ENCODE results near the gene RBMS3.

DNA sequence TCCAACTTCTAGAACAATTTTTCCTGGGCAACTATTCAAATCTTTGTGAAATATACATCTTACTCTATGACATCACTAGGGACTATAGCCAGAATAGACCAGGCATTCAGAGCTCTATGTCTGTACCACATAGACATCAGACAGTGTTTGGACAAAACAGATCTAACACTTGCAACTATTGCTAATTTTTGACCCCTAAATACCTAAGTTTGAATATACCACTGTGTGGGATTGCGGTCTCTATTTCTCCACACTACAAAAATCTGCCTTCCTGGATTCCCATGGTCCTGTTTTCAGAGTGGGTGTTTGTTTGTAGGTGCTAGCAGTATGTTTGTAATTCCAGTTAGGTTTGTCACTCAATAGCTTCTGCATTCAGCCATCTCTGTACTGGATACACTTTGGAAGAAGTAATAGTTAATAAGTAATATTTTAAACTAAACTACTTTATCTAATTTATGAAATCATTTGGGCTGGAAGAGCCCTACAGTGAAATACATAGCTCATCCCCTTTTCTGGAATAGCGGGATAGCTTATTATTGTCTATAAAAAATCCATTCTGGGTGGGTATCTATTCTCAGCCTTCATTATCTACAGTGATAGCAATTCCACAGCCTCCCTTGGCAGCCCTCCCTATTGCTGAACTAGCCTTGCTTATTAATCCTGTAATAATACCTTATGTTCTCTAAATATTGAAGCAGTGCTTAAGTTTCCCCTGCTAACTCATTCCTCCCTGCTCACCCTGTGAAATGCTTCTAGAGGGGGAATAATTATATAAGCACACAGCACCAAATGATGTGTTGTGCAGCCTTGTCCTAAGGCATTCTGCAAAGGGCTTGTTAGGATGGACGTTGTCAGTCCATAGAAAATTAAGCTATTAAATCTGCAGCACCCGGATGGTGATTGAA, 49.4 kb downstream of the RBMS3 start:
- TF ChIP-seq, protein P1, sequence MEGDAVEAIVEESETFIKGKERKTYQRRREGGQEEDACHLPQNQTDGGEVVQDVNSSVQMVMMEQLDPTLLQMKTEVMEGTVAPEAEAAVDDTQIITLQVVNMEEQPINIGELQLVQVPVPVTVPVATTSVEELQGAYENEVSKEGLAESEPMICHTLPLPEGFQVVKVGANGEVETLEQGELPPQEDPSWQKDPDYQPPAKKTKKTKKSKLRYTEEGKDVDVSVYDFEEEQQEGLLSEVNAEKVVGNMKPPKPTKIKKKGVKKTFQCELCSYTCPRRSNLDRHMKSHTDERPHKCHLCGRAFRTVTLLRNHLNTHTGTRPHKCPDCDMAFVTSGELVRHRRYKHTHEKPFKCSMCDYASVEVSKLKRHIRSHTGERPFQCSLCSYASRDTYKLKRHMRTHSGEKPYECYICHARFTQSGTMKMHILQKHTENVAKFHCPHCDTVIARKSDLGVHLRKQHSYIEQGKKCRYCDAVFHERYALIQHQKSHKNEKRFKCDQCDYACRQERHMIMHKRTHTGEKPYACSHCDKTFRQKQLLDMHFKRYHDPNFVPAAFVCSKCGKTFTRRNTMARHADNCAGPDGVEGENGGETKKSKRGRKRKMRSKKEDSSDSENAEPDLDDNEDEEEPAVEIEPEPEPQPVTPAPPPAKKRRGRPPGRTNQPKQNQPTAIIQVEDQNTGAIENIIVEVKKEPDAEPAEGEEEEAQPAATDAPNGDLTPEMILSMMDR (IDR thresholded peaks at IDR 0.05): no peak
- TF ChIP-seq POLR2A (IDR thresholded peaks at IDR 0.05): no peak
